ENCODE results near the gene ITIH2. TPM values are rescaled to one million over a fixed set of nuclear protein-coding genes. Genes with fewer than 3 reads are reported as not detected.
A peak's percentile ranks its signal among the peaks of the same experiment; 100 is the strongest.
"Not testable (repeated sequence)": the region's sequence is repeated elsewhere in the genome, so short reads cannot be mapped to it uniquely, and the experiment has no call there.

Gene ITIH2
- total RNA-seq, 1 experiment from 2014 or later = 1.7 TPM

DNA sequence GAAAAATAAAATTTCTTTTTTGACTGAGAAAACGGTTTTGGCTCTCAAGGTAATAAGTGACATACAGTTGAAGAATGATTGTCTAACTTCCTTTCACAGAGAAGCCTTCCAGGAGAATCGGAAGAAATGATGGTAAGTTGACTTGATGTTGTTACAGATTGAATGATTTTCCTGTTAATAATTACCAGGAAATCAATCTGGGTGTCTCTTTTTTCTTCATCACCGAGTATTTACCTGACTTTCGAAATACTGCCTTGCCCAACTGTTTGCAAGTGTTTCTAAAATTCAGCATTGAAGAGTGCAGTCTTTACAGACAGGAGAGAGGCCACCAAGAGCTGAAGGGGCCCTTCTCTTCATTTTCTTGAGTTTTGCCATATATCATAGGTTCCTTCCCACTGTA is 4.0 kb downstream of the ITIH2 start:
- H3K4me3 Mint-ChIP-seq (ENCODE audit: low read depth, unreplicated experiment) = peak overlapping the region; percentile 28
- intact Hi-C loops (cut with micrococcal nuclease; ENCODE audit: unreplicated experiment) = loop anchor here (2.0 kb wide), 1 partner anchor 50 kb away; no protein-coding TSS in a partner anchor
- peak overlapping the region; percentile 79 for H3K27ac Mint-ChIP-seq (ENCODE audit: unreplicated experiment)
- BruUV-seq (replicated peaks) = no TSS peak
- CTCF ChIA-PET = interaction anchor here (1.5 to 2.1 kb wide), 3 partner anchors 10 to 49 kb away, joined by 4 to 20 read pairs (median 6); no protein-coding TSS in a partner anchor
- no peaks in the 10 kb centered on the region for H3K9me3 Mint-ChIP-seq (ENCODE audit: low read depth, unreplicated experiment)
- peak; percentile 40 for DNase-seq
- no peaks in the 10 kb centered on the region for H3K27me3 Mint-ChIP-seq (ENCODE audit: unreplicated experiment)
- TF ChIP-seq, protein P1, sequence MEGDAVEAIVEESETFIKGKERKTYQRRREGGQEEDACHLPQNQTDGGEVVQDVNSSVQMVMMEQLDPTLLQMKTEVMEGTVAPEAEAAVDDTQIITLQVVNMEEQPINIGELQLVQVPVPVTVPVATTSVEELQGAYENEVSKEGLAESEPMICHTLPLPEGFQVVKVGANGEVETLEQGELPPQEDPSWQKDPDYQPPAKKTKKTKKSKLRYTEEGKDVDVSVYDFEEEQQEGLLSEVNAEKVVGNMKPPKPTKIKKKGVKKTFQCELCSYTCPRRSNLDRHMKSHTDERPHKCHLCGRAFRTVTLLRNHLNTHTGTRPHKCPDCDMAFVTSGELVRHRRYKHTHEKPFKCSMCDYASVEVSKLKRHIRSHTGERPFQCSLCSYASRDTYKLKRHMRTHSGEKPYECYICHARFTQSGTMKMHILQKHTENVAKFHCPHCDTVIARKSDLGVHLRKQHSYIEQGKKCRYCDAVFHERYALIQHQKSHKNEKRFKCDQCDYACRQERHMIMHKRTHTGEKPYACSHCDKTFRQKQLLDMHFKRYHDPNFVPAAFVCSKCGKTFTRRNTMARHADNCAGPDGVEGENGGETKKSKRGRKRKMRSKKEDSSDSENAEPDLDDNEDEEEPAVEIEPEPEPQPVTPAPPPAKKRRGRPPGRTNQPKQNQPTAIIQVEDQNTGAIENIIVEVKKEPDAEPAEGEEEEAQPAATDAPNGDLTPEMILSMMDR (IDR thresholded peaks at IDR 0.05; ENCODE audit: unreplicated experiment) = no peak
- peaks cover 47% of the 10 kb centered on the region for H3K4me1 Mint-ChIP-seq (ENCODE audit: low read depth, unreplicated experiment)
- H3K36me3 Mint-ChIP-seq (ENCODE audit: insufficient read depth, unreplicated experiment) = peaks cover 7% of the 10 kb centered on the region

DNA sequence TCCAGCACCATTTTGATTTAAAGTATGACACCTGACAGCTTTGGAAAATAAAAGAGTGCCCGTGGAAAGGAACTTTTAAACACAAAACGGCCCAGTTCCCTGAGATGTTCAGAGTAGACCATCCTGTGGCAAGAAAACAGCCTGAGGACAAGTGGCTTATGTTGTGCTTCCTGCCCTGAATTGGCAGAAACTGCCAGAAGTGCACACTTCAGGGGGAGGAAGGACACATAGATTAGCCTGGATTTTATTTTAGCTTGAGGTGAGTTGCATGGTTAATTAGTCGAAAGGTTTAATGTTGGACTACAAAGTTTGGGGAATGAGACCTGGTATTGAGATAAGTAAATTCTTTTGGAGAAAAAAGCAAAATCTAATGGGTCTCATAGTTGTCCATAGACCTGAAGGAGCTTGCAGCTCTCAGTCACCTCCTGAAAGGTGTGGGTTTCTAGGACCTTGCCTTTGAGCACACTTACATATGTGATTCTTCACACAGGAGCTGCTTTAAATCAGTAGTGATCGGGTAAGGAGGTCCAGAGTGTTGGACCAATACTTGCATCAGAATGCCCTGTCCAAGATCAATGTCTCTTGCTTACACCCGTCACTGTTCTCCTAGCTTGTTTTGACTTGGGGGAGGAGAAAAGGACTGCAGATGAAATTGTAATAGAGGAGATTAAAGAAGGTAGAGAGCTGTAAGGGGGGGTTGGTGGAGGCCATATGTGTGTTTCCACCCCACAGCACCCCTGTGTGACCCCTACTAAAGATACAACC is 4.9 kb downstream of the ITIH2 start:
- Mint-ChIP-seq H3K27ac (ENCODE audit: unreplicated experiment) (peak overlapping the region; percentile 58), H3K4me1 (ENCODE audit: low read depth, unreplicated experiment) (peaks cover 39% of the 10 kb centered on the region), H3K27me3 (ENCODE audit: unreplicated experiment) (no peaks in the 10 kb centered on the region), H3K36me3 (ENCODE audit: insufficient read depth, unreplicated experiment) (peaks cover 7% of the 10 kb centered on the region), H3K4me3 (ENCODE audit: low read depth, unreplicated experiment) (no peak overlapping the region), H3K9me3 (ENCODE audit: low read depth, unreplicated experiment) (no peaks in the 10 kb centered on the region)
- no TSS peak for BruUV-seq (replicated peaks)
- CTCF ChIA-PET = interaction anchor here (1.6 to 2.1 kb wide), 2 partner anchors 21 to 48 kb away, joined by 6 to 20 read pairs; no protein-coding TSS in a partner anchor
- DNase-seq = no peak
- TF ChIP-seq, protein P1 (IDR thresholded peaks at IDR 0.05; ENCODE audit: unreplicated experiment) = no peak
- intact Hi-C loops (cut with micrococcal nuclease; ENCODE audit: unreplicated experiment) = loop anchor here (2.0 kb wide), 1 partner anchor 49 kb away; no protein-coding TSS in a partner anchor

GRCh38 chr10:7708832-7709231 is 5.7 kb downstream of the ITIH2 start:
- no TSS peak for BruUV-seq (replicated peaks)
- H3K4me1 Mint-ChIP-seq (ENCODE audit: low read depth, unreplicated experiment) = peaks cover 31% of the 10 kb centered on the region
- peaks cover 7% of the 10 kb centered on the region for H3K36me3 Mint-ChIP-seq (ENCODE audit: insufficient read depth, unreplicated experiment)
- H3K9me3 Mint-ChIP-seq (ENCODE audit: low read depth, unreplicated experiment) = no peaks in the 10 kb centered on the region
- intact Hi-C loops (cut with micrococcal nuclease; ENCODE audit: unreplicated experiment) = no loop called here
- H3K27me3 Mint-ChIP-seq (ENCODE audit: unreplicated experiment) = no peaks in the 10 kb centered on the region
- H3K27ac Mint-ChIP-seq (ENCODE audit: unreplicated experiment) = no peak overlapping the region
- no peak for DNase-seq
- no peak overlapping the region for H3K4me3 Mint-ChIP-seq (ENCODE audit: low read depth, unreplicated experiment)
- TF ChIP-seq, protein P1 (IDR thresholded peaks at IDR 0.05; ENCODE audit: unreplicated experiment) = no peak
- CTCF ChIA-PET = interaction anchor here (0.8 kb wide), 1 partner anchor 10 kb away, joined by 4 read pairs; no protein-coding TSS in a partner anchor

DNA sequence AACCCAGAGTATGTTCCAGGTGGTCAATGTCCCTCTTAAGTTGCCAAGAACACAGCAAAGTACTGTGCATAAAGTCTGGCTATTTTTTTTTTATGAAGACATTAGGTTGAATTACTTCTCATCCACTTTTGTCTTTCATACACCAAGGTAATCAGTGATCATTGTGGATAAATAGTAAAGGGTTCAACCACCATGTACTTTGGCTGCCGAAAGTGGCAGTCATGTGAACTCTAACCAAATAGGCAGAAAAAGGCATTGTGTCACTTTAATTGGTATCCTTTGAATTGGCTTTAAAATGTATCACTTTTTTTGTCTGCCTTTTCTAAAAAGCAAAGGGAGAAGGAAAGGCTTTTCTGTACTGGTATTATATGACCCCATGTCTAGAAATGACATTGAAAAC is 7.3 kb downstream of the ITIH2 start:
- Mint-ChIP-seq H3K4me3 (ENCODE audit: low read depth, unreplicated experiment) (no peak overlapping the region), H3K4me1 (ENCODE audit: low read depth, unreplicated experiment) (peaks cover 30% of the 10 kb centered on the region), H3K27ac (ENCODE audit: unreplicated experiment) (no peak overlapping the region), H3K36me3 (ENCODE audit: insufficient read depth, unreplicated experiment) (peaks cover 7% of the 10 kb centered on the region), H3K9me3 (ENCODE audit: low read depth, unreplicated experiment) (no peaks in the 10 kb centered on the region), H3K27me3 (ENCODE audit: unreplicated experiment) (no peaks in the 10 kb centered on the region)
- intact Hi-C loops (cut with micrococcal nuclease; ENCODE audit: unreplicated experiment) = no loop called here
- DNase-seq = no peak
- TF ChIP-seq, protein P1 (IDR thresholded peaks at IDR 0.05; ENCODE audit: unreplicated experiment) = no peak
- no TSS peak for BruUV-seq (replicated peaks)
- CTCF ChIA-PET = no interaction called here

DNA sequence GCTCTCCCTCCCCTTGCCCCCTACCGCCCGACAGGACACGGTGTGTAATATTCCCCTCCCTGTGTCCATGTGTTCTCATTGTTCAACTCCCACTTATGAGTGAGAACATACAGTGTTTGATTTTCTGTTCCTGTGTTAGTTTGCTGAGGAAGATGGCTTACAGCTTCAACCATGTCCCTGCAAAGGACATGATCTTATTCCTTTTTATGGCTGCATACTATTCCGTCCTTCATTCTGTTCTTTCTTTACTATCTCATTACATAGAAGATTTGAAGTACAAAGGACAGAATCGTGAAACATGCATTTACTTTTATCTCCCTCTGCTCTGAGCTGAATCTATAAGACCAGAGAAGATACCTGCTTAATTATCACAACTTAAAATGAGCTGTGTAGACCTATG is 8.0 kb downstream of the ITIH2 start:
- H3K36me3 Mint-ChIP-seq (ENCODE audit: insufficient read depth, unreplicated experiment); H3K9me3 Mint-ChIP-seq (ENCODE audit: low read depth, unreplicated experiment); CTCF ChIA-PET; H3K27me3 Mint-ChIP-seq (ENCODE audit: unreplicated experiment); intact Hi-C loops (cut with micrococcal nuclease; ENCODE audit: unreplicated experiment); BruUV-seq (replicated peaks); DNase-seq; H3K4me3 Mint-ChIP-seq (ENCODE audit: low read depth, unreplicated experiment); H3K27ac Mint-ChIP-seq (ENCODE audit: unreplicated experiment): not testable (repeated sequence)
- peaks cover 23% of the 10 kb centered on the region for H3K4me1 Mint-ChIP-seq (ENCODE audit: low read depth, unreplicated experiment)
